A673 (cell line): ENCODE data around the gene TMOD1.
A peak's percentile ranks its signal among the peaks of the same experiment; 100 is the strongest.

Experiments used
- CTCF ChIP-seq: fragments of 300-800, 200-600 bp; sonication (generic); conservative IDR thresholded peaks from 2 replicates; pipeline ENCODE4 v1.5.1; 2017; ENCODE audit warnings: low read depth, mild to moderate bottlenecking, antibody characterized with exemption, low read length, moderate library complexity, mixed read lengths
- EZH2 ChIP-seq: fragments of 200-600 bp; sonication (generic); IDR thresholded peaks from 2 replicates; pipeline ENCODE4 v1.6.1; 2017; ENCODE audit warnings: borderline replicate concordance, low read depth, mild to moderate bottlenecking, mixed read lengths, antibody characterized with exemption, low read length; ENCODE audit not compliant: poor library complexity, severe bottlenecking

- TF ChIP-seq CTCF (no peak), EZH2 (peak; percentile 43)
Measured at GRCh38 chr9:97502222-97502983, 937 bp downstream of the TMOD1 start.
